ENCODE measurements around the gene SLC39A9. TPM values are rescaled to one million over a fixed set of nuclear protein-coding genes. Genes with fewer than 3 reads are reported as not detected.
A peak's percentile ranks its signal among the peaks of the same experiment; 100 is the strongest.

Gene SLC39A9
- total and polyA plus RNA-seq, 2 donors (not counting 1 experiment from before 2014, with no cell fraction given), result 18.4 to 59.1 TPM

- WGBS (ENCODE audit: insufficient coverage), result 100% methylated on average over 1 of the region's 1 CpG
These were observed 29.1 kb downstream of the SLC39A9 start for GRCh38 chr14:69427596-69427995.

More at GRCh38 chr14:69427596-69427995, 29.1 kb downstream of the SLC39A9 start:
- Histone ChIP-seq H3K9ac (ENCODE audit: low read length) (no peak overlapping the region), H3K36me3 (replicated peaks in 1 of 2; ENCODE audit: control extremely low read depth in 1 of 2, control insufficient read depth in 1 of 2, extremely low read depth in 1 of 2, insufficient read depth in 2 of 2, low read length in 1 of 2) (peaks cover 18 to 30% of the 10 kb centered on the region in 2 experiments), H3K79me2 (ENCODE audit: control insufficient read depth, insufficient read depth, low read length) (peaks cover 32% of the 10 kb centered on the region), H2AFZ (ENCODE audit: insufficient read depth, low read depth, low read length, poor library complexity, severe bottlenecking) (no peak overlapping the region), H3K4me1 (ENCODE audit: control insufficient read depth in 2 of 2, insufficient read depth in 2 of 2, low read length in 2 of 2) (peaks cover 7 to 9% of the 10 kb centered on the region in 2 donors), H3K9me3 (ENCODE audit: control extremely low read depth in 1 of 3, control insufficient read depth in 2 of 3, insufficient read depth in 1 of 3, low read length in 2 of 3) (peaks cover 0 to 3% (median 2%) of the 10 kb centered on the region in 3 donors), H3K4me2 (replicated peaks; ENCODE audit: low read depth, low read length, poor library complexity, severe bottlenecking) (no peak overlapping the region), H3K27me3 (replicated peaks in 1 of 4; ENCODE audit: control extremely low read depth in 1 of 4, control insufficient read depth in 3 of 4, insufficient read depth in 4 of 4, low read length in 3 of 4) (no peaks in the 10 kb centered on the region), H3K4me3 (ENCODE audit: control extremely low read depth in 1 of 5, extremely low read depth in 1 of 5, insufficient read depth in 1 of 5, low read depth in 2 of 5, low read length in 4 of 5) (no peak overlapping the region), H3K27ac (ENCODE audit: low read length in 2 of 2) (no peak overlapping the region), H4K20me1 (ENCODE audit: control insufficient read depth, insufficient read depth, low read length, poor library complexity, severe bottlenecking) (peaks cover 1% of the 10 kb centered on the region)
- TF ChIP-seq CTCF (IDR thresholded peaks at IDR 0.05), result no peak
- TF ChIP-seq EZH2 (IDR thresholded peaks at IDR 0.05; ENCODE audit: borderline replicate concordance, insufficient read depth, low read depth, low read length, poor library complexity, severe bottlenecking), result no peak
- intact Hi-C loops (cut with micrococcal nuclease), result no loop called here
- ATAC-seq (ENCODE audit: low read depth) (no peak), DNase-seq (no peak)
- Mint-ChIP-seq H3K27me3 (no peaks in the 10 kb centered on the region), H3K4me1 (peaks cover 25% of the 10 kb centered on the region), H3K4me3 (peak overlapping the region; percentile 7), H3K9me3 (ENCODE audit: insufficient read depth) (peaks cover 5% of the 10 kb centered on the region), H3K27ac (no peak overlapping the region)
- POLR2A ChIA-PET, result no interaction called here
- CTCF ChIA-PET, result no interaction called here

All from B cell (primary cell).